ENCODE results near the gene WFDC13. TPM values are rescaled to one million over a fixed set of nuclear protein-coding genes. Genes with fewer than 3 reads are reported as not detected.

The WFDC13 gene
- total RNA-seq, 1 donor from 2014 or later, result not detected

Other genes starting within 250 kb of the WFDC13 start
- gene WFDC2, start 232.3 kb upstream of the WFDC13 start, total RNA-seq, result 14.7 and 53.3 TPM in 2 replicates
- gene SPINT3, start 186.4 kb upstream of the WFDC13 start, total RNA-seq, result not detected in 2 replicates
- gene WFDC6, start 162.6 kb upstream of the WFDC13 start, total RNA-seq, result not detected in 2 replicates
- gene EPPIN, start 154.6 kb upstream of the WFDC13 start, total RNA-seq, result not detected in 2 replicates
- not detected in 2 replicates for gene WFDC8, start 122.8 kb upstream of the WFDC13 start, total RNA-seq
- gene WFDC10A, start 72.3 kb upstream of the WFDC13 start, total RNA-seq, result not detected in 2 replicates
- gene WFDC9, start 70.8 kb upstream of the WFDC13 start, total RNA-seq, result not detected in 2 replicates
- gene WFDC11, start 31.8 kb upstream of the WFDC13 start, total RNA-seq, result not detected in 2 replicates
- not detected in 2 replicates for gene WFDC10B, start 3.0 kb downstream of the WFDC13 start, total RNA-seq
- gene SPINT4, start 20.3 kb downstream of the WFDC13 start, total RNA-seq, result not detected in 2 replicates
- 0.43 and 0.69 TPM in 2 replicates for gene WFDC3, start 89.8 kb downstream of the WFDC13 start, total RNA-seq
- gene DNTTIP1, start 89.9 kb downstream of the WFDC13 start, total RNA-seq, result 23.1 and 34.7 TPM in 2 replicates
- 345 and 447 TPM in 2 replicates for gene UBE2C, start 110.6 kb downstream of the WFDC13 start, total RNA-seq
- gene TNNC2, start 125.3 kb downstream of the WFDC13 start, total RNA-seq, result not detected in 2 replicates
- 20.1 and 29.0 TPM in 2 replicates for gene SNX21, start 131.8 kb downstream of the WFDC13 start, total RNA-seq
- 29.1 and 33.0 TPM in 2 replicates for gene ACOT8, start 155.4 kb downstream of the WFDC13 start, total RNA-seq
- gene ZSWIM3, start 155.6 kb downstream of the WFDC13 start, total RNA-seq, result 1.2 and 3.0 TPM in 2 replicates
- gene ZSWIM1, start 179.2 kb downstream of the WFDC13 start, total RNA-seq, result 7.3 and 14.2 TPM in 2 replicates
- gene SPATA25, start 185.6 kb downstream of the WFDC13 start, total RNA-seq, result 0.87 TPM in 1 of 2 replicates, not detected in the other
- gene NEURL2, start 189.2 kb downstream of the WFDC13 start, total RNA-seq, result 3.2 and 6.9 TPM in 2 replicates
- 42.7 and 62.5 TPM in 2 replicates for gene CTSA, start 189.3 kb downstream of the WFDC13 start, total RNA-seq
- 20.9 and 38.5 TPM in 2 replicates for gene PLTP, start 210.1 kb downstream of the WFDC13 start, total RNA-seq
- 17.9 and 18.3 TPM in 2 replicates for gene PCIF1, start 232.6 kb downstream of the WFDC13 start, total RNA-seq